NOMO-1 treated with DMSO at 0.1 percent for 48 hours (cell line): ENCODE measurements around the gene RIPPLY1.
"Not testable (repeated sequence)": the region's sequence is repeated elsewhere in the genome, so short reads cannot be mapped to it uniquely, and the experiment has no call there.

Experiments
- DNase-seq: peaks from one replicate; lab custom pipeline; 2025; ENCODE audit not compliant: unreplicated experiment; lab: John Stamatoyannopoulos, UW

Gene RIPPLY1

GRCh38 chrX:106912864-106913263 lies 9.7 kb upstream of the RIPPLY1 start:
- no peak for DNase-seq

DNA sequence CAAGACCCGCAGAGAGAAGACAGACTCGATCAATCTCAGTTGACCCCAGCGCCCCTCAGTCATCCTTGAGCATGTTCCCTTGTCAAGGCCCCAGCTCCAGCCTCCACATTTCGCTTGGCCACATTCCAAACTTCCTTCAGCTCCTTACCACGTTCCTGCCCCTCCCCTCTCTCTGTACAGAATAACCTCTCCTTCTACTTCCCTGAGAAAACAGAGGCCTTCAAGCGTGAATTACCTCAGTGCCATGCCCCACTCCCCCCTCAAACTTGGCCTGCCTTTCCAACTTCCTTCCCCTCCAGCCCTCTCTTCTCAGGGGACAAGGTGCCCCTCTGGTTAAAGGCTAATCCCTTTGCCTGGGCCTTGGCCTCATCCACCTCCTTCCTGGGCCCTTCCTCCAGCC lies 3.2 kb upstream of the RIPPLY1 start:
- no peak for DNase-seq

GRCh38 chrX:106905064-106905708 lies 2.0 kb upstream of the RIPPLY1 start:
- DNase-seq: no peak

- DNase-seq: no peak
Measured at GRCh38 chrX:106903856-106904528, 851 bp upstream of the RIPPLY1 start.

DNA sequence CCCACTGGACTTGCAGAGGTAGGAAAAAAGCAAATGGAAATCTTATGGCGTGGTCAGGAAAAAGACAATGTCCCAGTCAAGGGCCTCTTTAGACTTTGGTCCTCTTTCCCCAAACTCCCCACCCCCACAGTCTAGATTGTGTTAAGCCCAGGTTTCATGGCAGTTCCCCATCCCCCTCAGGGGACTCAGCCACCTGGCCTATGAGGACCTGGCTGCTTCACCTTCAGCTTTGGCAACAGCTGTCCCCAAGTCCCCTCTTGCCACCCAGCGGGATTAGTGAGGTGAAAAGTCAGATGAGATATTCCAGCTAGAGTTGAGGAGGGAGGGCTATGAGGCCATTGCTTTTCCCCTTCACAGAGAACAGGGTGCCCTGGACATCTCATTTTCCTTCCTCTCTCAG lies 457 bp downstream of the RIPPLY1 start:
- no peak for DNase-seq

- no peak for DNase-seq
Measured at GRCh38 chrX:106901781-106902219, 1.3 kb downstream of the RIPPLY1 start.

GRCh38 chrX:106901341-106901740 lies 1.8 kb downstream of the RIPPLY1 start:
- no peak for DNase-seq

DNA sequence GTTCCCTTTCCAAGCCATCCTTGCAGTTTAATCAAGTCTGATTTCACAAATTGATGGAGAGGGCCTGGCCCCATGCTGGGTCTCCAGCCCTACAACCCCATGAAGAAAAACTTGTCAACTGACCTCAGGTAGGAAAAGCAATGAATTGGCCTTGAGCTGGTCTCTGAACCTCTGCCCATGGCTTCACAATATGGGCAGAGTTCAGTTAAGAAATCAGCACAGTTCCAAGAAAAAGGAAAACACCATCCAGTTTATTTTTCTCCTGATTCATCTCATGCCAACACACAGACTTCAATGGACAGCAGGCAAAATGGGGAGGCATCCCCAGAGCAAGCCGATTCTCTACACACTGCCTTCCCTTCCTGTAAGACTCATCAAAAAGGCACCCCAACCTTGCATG lies 3.3 kb downstream of the RIPPLY1 start:
- no peak for DNase-seq

GRCh38 chrX:106899276-106899675 lies 3.9 kb downstream of the RIPPLY1 start:
- no peak for DNase-seq

- peak; percentile 46 for DNase-seq
Measured at GRCh38 chrX:106898462-106898861, 4.7 kb downstream of the RIPPLY1 start.

- no peak for DNase-seq
Measured at GRCh38 chrX:106897259-106897658, 5.9 kb downstream of the RIPPLY1 start.

DNA sequence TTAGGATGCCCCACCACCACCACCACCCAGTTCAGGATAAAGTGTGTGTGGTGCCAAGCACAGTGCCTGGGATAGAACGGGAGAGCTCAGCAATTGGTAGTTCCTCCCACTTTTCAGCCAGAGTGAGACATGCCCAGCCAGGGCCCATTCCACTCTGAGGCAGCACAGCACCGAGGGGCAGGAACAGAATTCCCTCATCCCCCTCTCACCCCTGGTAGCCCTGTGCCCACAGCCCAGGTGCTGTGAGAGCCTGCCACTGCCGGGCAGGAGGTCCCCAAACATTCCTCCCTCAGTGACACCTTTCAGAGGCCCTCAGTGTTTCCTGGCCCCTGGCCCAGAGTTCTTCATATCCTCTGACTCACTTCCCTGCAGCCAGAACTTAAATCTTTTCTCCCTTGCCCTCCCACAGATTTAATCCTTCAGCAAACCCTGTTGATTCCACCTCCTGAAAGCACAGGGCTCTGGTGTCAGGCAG lies 8.1 kb downstream of the RIPPLY1 start:
- no peak for DNase-seq

GRCh38 chrX:106894392-106894909 lies 8.7 kb downstream of the RIPPLY1 start:
- peak; percentile 34 for DNase-seq

DNA sequence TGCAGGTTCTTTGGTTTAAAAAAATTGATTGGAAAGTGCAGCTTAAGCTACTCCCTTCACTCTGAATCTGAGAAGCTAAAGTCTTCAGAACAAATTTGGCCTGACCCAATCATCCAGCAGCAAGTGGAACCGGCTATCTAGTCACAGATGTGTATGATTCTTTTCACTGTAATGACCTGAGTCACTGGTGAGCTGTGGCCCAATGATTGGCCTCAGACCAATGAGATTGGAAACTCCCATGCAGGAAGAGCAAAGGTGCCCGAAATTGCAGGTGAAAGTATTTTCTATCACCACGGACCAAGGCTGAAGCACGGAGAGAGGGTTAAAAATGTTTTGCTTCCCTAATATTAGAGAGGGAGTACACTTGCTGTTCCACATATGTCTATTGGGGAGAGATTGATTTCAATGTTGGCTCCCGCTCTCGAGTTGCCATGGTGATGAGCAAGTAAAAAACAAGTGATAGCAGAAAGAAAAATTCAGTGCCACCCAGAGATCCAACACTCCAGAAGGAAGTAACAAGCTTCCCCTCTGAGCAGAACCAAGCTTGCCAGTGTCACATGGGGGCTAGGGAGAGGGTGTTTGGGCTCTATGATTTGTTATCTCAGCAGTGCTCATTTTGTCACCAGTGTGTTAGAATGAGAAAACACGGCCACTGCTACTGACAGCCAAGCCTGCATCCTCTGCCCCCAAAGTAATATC lies 11.2 kb downstream of the RIPPLY1 start:
- no peak for DNase-seq

DNA sequence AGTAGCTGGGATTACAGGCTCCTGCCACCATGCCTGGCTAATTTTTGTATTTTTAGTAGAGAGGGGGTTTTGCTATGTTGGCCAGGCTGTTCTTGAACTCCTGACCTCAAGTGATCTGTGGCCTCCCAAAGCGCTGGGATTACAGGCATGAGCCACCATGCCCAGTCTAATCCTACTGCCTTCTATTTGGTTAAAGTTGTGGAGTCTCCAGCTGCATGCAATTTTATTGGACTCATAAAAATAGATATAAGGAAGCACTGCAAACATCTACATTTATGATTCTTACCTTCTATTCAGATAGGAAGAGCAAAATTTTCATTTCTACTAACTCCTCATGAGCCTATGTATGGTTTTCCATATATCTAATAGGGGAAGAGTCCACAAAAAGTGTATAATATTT lies 13.7 kb downstream of the RIPPLY1 start:
- DNase-seq: no peak

- DNase-seq: no peak
Measured at GRCh38 chrX:106875151-106875550, 28.0 kb downstream of the RIPPLY1 start.

DNA sequence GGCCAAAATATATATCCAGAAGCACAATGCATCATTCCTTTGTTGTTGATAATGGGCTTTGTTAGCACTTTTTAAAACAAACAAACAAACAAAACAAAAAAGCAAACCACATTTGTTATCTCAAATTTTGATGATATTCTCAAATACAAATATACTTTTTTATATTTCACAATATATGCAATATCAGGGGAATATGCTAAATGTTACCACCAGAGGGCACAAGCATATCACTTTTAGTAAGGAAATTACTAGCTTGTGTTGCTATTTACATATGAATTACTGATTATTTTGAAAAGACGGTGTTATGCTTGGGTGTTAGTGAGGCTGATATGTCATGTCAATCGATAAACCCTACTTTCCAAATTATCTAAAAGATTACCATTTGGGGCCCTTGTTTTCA lies 29.1 kb downstream of the RIPPLY1 start:
- DNase-seq: peak; percentile 24

DNA sequence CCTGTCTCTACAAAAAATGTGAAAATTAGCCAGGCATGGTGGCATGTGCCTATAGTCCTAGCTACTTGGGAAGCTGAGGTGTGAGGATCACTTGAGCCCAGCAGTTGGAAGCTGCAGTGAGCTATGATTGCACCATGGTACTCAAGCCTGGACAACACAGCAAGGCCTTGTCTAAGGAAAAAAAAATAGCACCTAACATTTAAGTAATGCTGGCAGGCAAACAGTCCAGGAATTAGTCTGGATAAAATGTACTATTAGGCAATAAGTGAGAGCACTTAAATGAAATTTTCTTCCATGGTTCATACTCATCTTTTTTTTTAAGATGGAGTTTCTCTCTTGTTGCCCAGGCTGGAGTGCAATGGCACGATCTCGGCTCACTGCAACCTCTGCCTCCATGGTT lies 30.3 kb downstream of the RIPPLY1 start:
- DNase-seq: not testable (repeated sequence)

DNA sequence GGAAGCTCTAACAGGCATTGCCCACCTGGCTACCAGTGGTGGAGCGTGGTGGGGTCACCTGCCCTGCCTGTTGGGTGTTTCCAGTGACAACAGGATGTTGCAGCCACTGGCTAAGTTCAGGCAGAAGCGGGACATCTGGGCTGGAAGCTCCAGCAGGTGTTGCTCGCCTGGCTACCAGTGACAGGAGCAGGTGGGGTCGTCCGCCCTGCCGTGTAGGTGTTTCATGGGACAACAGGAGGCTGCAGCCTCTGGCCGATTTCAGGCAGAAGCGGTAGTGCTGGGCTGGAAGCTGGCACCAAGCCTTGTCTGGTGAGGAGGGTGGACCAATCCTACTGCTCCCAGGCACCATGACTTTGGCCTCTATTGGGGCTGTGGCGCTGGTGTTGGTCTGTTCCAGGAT lies 39.4 kb downstream of the RIPPLY1 start:
- DNase-seq: no peak

- no peak for DNase-seq
Measured at GRCh38 chrX:106862972-106863688, 40.0 kb downstream of the RIPPLY1 start.
